Head of caudate nucleus (tissue), 42 donors: ENCODE measurements around the gene ALKBH3.

Experiments used
- DNase-seq, 42 donors: peaks; one replicate each; pipeline versions ENCODE4 v3.0.0 to v3.0.0-alpha.2; 2020 to 2021; ENCODE audit warnings: mixed read lengths in 7 of 42
- intact Hi-C: fragments of 100-400 bp; cut with DNase I; formaldehyde crosslinking; loops from one replicate; pipeline ENCODE4 v1.15.0; 2022

ALKBH3 gene

GRCh38 chr11:43950311-43950855, 69.8 kb downstream of the ALKBH3 start:
- DNase-seq, result peak in 1 of 42 donors; percentile 5
- intact Hi-C loops, result no loop called here

GRCh38 chr11:43951231-43951630, 70.6 kb downstream of the ALKBH3 start:
- intact Hi-C loops, result no loop called here
- DNase-seq, result no peak

DNA sequence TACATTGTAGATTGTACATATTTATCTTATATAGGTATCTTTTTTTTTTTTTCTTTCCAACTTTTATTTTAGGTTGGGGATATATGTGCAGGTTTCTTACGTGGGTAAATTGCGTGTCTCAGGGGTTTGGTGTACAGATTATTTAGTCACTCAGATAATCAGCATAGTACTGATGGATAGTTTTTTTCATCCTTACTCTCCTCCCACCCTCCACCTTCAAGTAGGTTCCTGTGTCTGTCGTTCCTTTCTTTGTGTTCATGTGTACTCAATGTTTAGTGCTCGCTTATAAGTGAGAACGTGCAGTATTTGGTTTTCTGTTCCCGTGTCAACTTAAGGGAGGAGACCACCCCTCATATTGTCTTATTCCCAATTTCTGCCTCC, 71.4 kb downstream of the ALKBH3 start:
- no peak for DNase-seq
- intact Hi-C loops, result no loop called here

GRCh38 chr11:43952401-43953342, 72.0 kb downstream of the ALKBH3 start:
- intact Hi-C loops, result no loop called here

GRCh38 chr11:43953521-43953920, 72.9 kb downstream of the ALKBH3 start:
- no peak for DNase-seq
- intact Hi-C loops, result no loop called here

More at GRCh38 chr11:43952401-43953342, 72.0 kb downstream of the ALKBH3 start:
- DNase-seq, result peak in 1 of 42 donors; percentile 8

DNA sequence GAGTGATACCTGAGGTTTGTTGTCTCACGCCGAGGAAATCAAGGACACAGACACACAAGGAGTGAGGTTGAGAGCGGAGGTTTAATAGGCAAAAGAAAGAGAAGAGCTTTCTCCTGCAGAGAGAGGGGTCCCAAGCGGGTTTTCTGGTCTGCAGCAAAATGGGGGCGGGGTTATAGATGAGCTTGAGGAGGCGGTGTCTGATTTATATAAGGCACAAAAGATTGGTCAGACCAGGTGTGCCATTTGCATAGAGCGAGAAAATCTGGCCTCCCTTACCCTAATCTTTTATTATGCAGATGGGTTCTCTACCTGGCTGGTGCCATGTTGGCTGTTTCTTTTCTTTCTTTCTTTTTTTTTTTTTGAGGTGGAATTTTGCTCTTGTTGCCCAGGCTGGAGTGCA, 73.6 kb downstream of the ALKBH3 start:
- DNase-seq, result no peak
- intact Hi-C loops, result no loop called here

DNA sequence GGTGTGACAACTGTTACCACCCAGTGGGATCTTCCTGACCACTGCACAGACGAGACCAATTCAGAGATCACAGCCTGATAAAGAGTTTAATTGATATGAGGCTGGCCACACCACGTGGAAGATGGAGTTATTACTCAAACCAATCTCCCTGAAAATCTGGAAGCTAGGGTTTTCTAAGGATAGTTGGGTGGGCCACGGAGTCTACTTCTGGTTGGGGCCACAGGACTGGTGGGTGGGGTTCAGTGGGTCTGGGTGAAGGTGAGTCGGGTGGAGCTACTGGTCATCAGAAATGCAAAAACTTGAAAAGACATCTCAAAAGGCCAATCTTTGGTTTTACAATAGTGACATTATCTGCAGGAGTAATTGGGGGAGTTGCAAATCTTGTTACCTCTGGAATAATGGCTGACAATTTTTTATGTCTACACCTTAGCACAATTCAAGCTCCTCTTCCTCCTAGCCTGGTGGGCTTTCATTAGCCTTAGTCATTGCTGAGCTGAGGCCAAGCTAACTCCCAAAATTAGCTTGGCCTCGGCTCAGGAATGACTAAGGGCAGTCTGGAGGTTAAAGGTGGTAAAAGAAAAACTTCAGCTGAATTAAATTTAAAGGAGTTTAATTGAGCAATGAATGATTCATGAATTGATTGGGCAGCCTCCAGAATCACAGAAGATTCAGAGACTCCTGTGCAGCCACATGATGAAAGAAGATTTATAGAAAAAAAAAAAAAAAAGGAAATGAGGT, 74.9 kb downstream of the ALKBH3 start:
- intact Hi-C loops, result no loop called here
- DNase-seq, result no peak

DNA sequence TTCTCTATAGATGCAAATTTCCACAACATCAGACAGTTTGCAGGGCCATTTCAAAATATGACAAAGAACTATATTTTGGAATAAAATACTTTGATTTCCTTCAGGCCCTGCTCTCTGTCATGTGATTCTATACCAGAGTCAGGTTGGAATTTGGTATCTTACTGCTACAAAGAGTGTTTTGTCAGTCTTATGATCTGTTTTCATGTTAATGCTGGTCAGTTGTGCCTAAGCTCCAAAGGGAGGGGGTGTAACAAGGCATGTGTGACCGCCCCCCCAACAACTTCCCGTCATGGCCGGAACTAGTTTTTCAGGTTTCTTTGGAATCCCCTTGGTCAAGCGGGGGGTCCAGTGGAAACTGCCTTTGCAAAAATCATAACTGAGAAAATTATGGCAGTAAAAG, 76.9 kb downstream of the ALKBH3 start:
- no peak for DNase-seq
- intact Hi-C loops, result no loop called here

DNA sequence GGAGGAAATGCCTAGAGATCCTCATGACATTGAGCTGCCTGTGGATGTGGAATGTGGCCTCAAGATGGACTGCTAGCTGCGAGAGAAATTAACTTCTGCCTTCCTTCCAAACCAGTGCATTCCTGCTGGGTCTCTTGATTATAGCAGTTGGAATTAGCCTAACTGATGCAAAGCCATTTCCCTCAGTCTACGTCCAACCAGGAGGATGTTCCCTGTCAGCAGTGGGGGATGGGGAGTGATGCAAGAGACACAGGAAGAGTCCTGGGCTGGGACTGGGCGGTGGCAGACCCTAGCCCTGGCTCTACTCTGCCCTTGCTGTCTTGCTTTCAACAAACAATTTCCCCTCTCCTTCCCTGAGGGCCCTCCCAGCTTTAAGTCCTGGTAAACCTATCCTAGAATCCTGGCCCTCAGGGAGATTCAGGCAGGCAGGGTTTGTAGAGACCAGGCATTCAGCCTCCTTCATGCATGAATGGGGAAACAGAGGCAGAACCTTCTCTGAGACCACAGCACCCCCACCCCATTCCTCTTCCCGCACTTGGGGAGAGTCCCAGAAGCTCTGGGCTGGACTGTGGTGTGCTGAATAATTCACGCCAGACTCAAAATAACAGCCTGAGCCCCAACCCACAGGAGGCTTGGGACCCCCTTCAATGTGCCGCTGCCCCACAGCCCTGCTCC, 78.8 kb downstream of the ALKBH3 start:
- no peak for DNase-seq
- intact Hi-C loops, result no loop called here

- DNase-seq, result no peak
- intact Hi-C loops, result no loop called here
These were observed 82.0 kb downstream of the ALKBH3 start for GRCh38 chr11:43962383-43963278.

DNA sequence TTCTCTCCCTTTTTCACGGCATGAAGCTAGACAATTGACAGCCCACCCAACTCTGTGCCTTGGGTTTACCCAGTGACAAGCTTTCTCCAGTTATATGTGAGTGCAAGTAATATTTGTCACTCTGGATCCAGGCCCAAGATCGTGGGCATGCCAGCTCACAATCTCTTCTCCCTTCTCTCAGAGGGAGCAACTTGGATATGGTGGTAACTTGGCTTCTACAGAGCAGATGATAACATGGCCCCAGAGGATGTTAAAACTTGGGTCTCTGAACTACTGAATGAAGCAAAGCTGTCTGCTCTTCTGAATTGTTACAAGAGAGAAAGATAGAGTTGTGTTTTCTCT, 82.6 kb downstream of the ALKBH3 start:
- DNase-seq, result no peak
- intact Hi-C loops, result no loop called here

GRCh38 chr11:43967661-43968060, 87.0 kb downstream of the ALKBH3 start:
- no peak for DNase-seq
- intact Hi-C loops, result no loop called here

DNA sequence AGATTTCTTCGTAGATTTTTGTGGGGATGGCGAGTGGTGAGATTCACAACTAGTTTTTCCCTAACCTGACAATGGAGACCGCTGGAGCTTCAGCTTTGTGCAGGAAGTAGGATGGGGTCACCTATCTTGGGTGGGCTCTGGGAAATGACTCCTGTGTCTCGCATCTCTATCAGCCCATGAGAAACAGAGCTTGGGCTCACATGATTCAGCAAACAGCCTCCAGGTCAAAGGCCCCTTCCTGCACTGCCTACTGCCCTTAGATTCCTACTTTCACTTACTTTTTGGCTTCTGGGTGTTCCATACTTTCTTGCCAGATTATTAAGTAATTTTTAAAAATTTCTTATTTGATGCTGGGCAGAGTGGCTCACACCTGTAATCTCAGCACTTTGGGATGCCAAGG, 88.1 kb downstream of the ALKBH3 start:
- no peak for DNase-seq

DNA sequence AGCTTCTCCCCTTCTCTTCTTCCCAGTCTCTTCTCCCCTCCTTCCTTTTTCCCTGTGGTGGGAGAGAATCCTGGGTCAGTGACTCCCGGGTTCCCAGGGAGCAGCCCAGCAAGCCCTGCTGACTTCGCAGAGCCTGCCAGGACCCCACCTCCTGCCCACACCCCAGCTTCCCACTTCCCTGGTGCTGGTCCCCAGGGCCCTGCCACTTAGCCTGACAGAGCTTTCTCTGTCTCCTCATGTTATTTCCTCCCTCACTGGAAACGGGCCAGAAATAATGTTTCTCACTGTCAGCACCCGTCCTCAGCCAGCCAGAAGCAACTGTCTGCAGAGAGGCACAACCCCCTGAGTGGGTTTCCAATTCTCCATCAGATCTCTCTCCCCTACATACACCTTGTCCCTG, 88.9 kb downstream of the ALKBH3 start:
- intact Hi-C loops, result no loop called here
- DNase-seq, result peak in 28 of 42 donors; percentile 3 to 71 (median 36)

More for the DNA sequence above, 88.1 kb downstream of the ALKBH3 start:
- intact Hi-C loops, result no loop called here
